ENCODE measurements around the gene SEMA4G.

The SEMA4G gene

GRCh38 chr10:100927266-100927665, 42.0 kb upstream of the SEMA4G start:
- H3K27me3 ChIP-seq (ENCODE audit: insufficient read depth, low read length, poor library complexity, severe bottlenecking) = no peaks in the 10 kb centered on the region
- H3K36me3 ChIP-seq (ENCODE audit: insufficient read depth, low read length) = peaks cover 78% of the 10 kb centered on the region
- TF ChIP-seq, protein P1, sequence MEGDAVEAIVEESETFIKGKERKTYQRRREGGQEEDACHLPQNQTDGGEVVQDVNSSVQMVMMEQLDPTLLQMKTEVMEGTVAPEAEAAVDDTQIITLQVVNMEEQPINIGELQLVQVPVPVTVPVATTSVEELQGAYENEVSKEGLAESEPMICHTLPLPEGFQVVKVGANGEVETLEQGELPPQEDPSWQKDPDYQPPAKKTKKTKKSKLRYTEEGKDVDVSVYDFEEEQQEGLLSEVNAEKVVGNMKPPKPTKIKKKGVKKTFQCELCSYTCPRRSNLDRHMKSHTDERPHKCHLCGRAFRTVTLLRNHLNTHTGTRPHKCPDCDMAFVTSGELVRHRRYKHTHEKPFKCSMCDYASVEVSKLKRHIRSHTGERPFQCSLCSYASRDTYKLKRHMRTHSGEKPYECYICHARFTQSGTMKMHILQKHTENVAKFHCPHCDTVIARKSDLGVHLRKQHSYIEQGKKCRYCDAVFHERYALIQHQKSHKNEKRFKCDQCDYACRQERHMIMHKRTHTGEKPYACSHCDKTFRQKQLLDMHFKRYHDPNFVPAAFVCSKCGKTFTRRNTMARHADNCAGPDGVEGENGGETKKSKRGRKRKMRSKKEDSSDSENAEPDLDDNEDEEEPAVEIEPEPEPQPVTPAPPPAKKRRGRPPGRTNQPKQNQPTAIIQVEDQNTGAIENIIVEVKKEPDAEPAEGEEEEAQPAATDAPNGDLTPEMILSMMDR (conservative IDR thresholded peaks at IDR 0.05; ENCODE audit: low read length) = no peak
- TF ChIP-seq EZH2phosphoT487 (IDR thresholded peaks at IDR 0.05; ENCODE audit: borderline replicate concordance) = no peak
- no peaks in the 10 kb centered on the region for H3F3A ChIP-seq (ENCODE audit: low read depth)
- no peak overlapping the region for H3K9ac ChIP-seq (ENCODE audit: low read depth, low read length, poor library complexity, severe bottlenecking)
- H3K4me2 ChIP-seq (ENCODE audit: low read depth, low read length, poor library complexity, severe bottlenecking) = no peak overlapping the region
- H3K4me3 ChIP-seq (ENCODE audit: low read length, poor library complexity, severe bottlenecking) = no peak overlapping the region
- H3K79me2 ChIP-seq (ENCODE audit: insufficient read depth, low read length) = peaks cover 20% of the 10 kb centered on the region
- H3K9me3 ChIP-seq (ENCODE audit: insufficient read depth, low read depth, low read length) = no peaks in the 10 kb centered on the region
- no peaks in the 10 kb centered on the region for H4K20me1 ChIP-seq (ENCODE audit: insufficient read depth, low read length, poor library complexity, severe bottlenecking)
- H3K4me1 ChIP-seq (ENCODE audit: insufficient read depth, low read length, poor library complexity, severe bottlenecking) = peaks cover 12% of the 10 kb centered on the region
- no peak overlapping the region for H2AFZ ChIP-seq (ENCODE audit: low read length)
- H3K9me2 ChIP-seq (replicated peaks; ENCODE audit: low read depth, low read length) = no peaks in the 10 kb centered on the region

DNA sequence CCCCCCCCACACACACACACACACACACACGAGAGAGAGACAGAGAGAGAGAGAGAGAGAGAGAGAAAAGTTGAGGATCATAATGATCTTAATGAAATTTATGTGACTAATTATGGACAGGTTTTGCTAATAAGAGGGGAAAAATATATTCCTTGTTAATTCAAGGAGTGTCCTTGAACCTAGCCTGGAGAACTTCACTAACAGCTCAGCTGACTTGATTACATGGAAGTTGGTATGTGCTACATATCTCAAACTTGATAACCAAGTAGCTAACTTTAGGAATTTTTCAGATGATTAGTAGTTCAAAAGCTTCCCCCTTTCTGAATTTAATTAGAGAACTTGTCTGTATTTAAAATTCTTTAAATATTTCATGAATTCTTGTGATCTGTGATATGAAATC, 41.3 kb upstream of the SEMA4G start:
- Histone ChIP-seq H3K27me3 (ENCODE audit: insufficient read depth, low read length, poor library complexity, severe bottlenecking) (no peaks in the 10 kb centered on the region), H3K4me3 (ENCODE audit: low read length, poor library complexity, severe bottlenecking) (no peak overlapping the region), H3F3A (ENCODE audit: low read depth) (no peaks in the 10 kb centered on the region), H4K20me1 (ENCODE audit: insufficient read depth, low read length, poor library complexity, severe bottlenecking) (no peaks in the 10 kb centered on the region), H2AFZ (ENCODE audit: low read length) (no peak overlapping the region), H3K79me2 (ENCODE audit: insufficient read depth, low read length) (peaks cover 17% of the 10 kb centered on the region), H3K9me3 (ENCODE audit: insufficient read depth, low read depth, low read length) (no peaks in the 10 kb centered on the region), H3K4me1 (ENCODE audit: insufficient read depth, low read length, poor library complexity, severe bottlenecking) (peaks cover 12% of the 10 kb centered on the region), H3K4me2 (ENCODE audit: low read depth, low read length, poor library complexity, severe bottlenecking) (no peak overlapping the region), H3K9me2 (replicated peaks; ENCODE audit: low read depth, low read length) (no peaks in the 10 kb centered on the region), H3K36me3 (ENCODE audit: insufficient read depth, low read length) (peaks cover 82% of the 10 kb centered on the region), H3K9ac (ENCODE audit: low read depth, low read length, poor library complexity, severe bottlenecking) (no peak overlapping the region)
- TF ChIP-seq EZH2phosphoT487 (IDR thresholded peaks at IDR 0.05; ENCODE audit: borderline replicate concordance) = no peak
- TF ChIP-seq, protein P1 (conservative IDR thresholded peaks at IDR 0.05; ENCODE audit: low read length) = no peak

- Histone ChIP-seq H3F3A (ENCODE audit: low read depth) (no peaks in the 10 kb centered on the region), H3K36me3 (ENCODE audit: insufficient read depth, low read length) (peaks cover 76% of the 10 kb centered on the region), H3K9me2 (replicated peaks; ENCODE audit: low read depth, low read length) (no peaks in the 10 kb centered on the region)
Observed at GRCh38 chr10:100930368-100930767, 38.9 kb upstream of the SEMA4G start.

More at GRCh38 chr10:100930368-100930767, 38.9 kb upstream of the SEMA4G start:
- Histone ChIP-seq H2AFZ (ENCODE audit: low read length) (no peak overlapping the region), H3K9me3 (ENCODE audit: insufficient read depth, low read depth, low read length) (no peaks in the 10 kb centered on the region), H3K9ac (ENCODE audit: low read depth, low read length, poor library complexity, severe bottlenecking) (no peak overlapping the region), H4K20me1 (ENCODE audit: insufficient read depth, low read length, poor library complexity, severe bottlenecking) (no peaks in the 10 kb centered on the region), H3K79me2 (ENCODE audit: insufficient read depth, low read length) (peaks cover 9% of the 10 kb centered on the region), H3K4me3 (ENCODE audit: low read length, poor library complexity, severe bottlenecking) (no peak overlapping the region), H3K4me1 (ENCODE audit: insufficient read depth, low read length, poor library complexity, severe bottlenecking) (peaks cover under 1% of the 10 kb centered on the region), H3K4me2 (ENCODE audit: low read depth, low read length, poor library complexity, severe bottlenecking) (no peak overlapping the region), H3K27me3 (ENCODE audit: insufficient read depth, low read length, poor library complexity, severe bottlenecking) (no peaks in the 10 kb centered on the region)
- no peak for TF ChIP-seq EZH2phosphoT487 (IDR thresholded peaks at IDR 0.05; ENCODE audit: borderline replicate concordance)
- TF ChIP-seq, protein P1 (conservative IDR thresholded peaks at IDR 0.05; ENCODE audit: low read length) = no peak; the same call in 1 of the 2 replicates
